Measurements from ENCODE around the gene NDRG4. TPM values are rescaled to one million over a fixed set of nuclear protein-coding genes. Genes with fewer than 3 reads are reported as not detected.

NDRG4 gene
- total and polyA plus RNA-seq, 2 experiments from 2014 or later, result 16.3 to 32.1 TPM

GRCh38 chr16:58519707-58520106 lies 19.8 kb downstream of the NDRG4 start (continued):
- TF ChIP-seq ZNF462 (CRISPR knock-in tag; IDR thresholded peaks at IDR 0.05), result no peak

- Histone ChIP-seq H3K36me3 (ENCODE audit: insufficient read depth) (peaks cover 83% of the 10 kb centered on the region), H3K4me2 (no peak overlapping the region), H3K27me3 (ENCODE audit: insufficient read depth) (no peaks in the 10 kb centered on the region), H3K9me2 (ENCODE audit: insufficient read depth) (no peaks in the 10 kb centered on the region), H3K4me3 (no peak overlapping the region), H3K4me1 (ENCODE audit: insufficient read depth) (no peaks in the 10 kb centered on the region), H3K27ac (ENCODE audit: low read depth) (no peak overlapping the region), H3K79me2 (replicated peaks; ENCODE audit: insufficient read depth) (0 out of 2 replicates have a peak, but pooled peaks cover 5% of the 10 kb centered on the region), H2AFZ (no peak overlapping the region), H3F3A (replicated peaks; ENCODE audit: low read depth) (no peaks in the 10 kb centered on the region), H4K20me1 (replicated peaks; ENCODE audit: insufficient read depth) (peaks cover 24% of the 10 kb centered on the region)
- ATAC-seq, result no peak
- Mint-ChIP-seq H3K27ac (no peak overlapping the region), H3K4me1 (no peaks in the 10 kb centered on the region), H3K27me3 (ENCODE audit: insufficient read depth, low read depth, poor library complexity) (peaks cover 1% of the 10 kb centered on the region), H3K9me3 (no peaks in the 10 kb centered on the region), H3K36me3 (ENCODE audit: low read depth) (peaks cover 97% of the 10 kb centered on the region), H3K4me3 (no peak overlapping the region)
- DNase-seq (ENCODE audit: low spot score), result no peak
- TF ChIP-seq CTCF (conservative IDR thresholded peaks at IDR 0.05; ENCODE audit: low read depth in 2 of 2), result no peak
- TF ChIP-seq ZNF114 (CRISPR knock-in tag; IDR thresholded peaks at IDR 0.05), result no peak
- no peak for TF ChIP-seq JUNB (IDR thresholded peaks at IDR 0.05; ENCODE audit: unreplicated experiment)
- no peak for TF ChIP-seq REST (IDR thresholded peaks at IDR 0.05; ENCODE audit: unreplicated experiment)
- TF ChIP-seq NANOG (IDR thresholded peaks at IDR 0.05; ENCODE audit: borderline replicate concordance), result no peak
- no peak for TF ChIP-seq ZNF331 (CRISPR knock-in tag; IDR thresholded peaks at IDR 0.05; ENCODE audit: low read depth)
- TF ChIP-seq STAT1 (IDR thresholded peaks at IDR 0.05; ENCODE audit: unreplicated experiment), result no peak
- TF ChIP-seq ETS1 (IDR thresholded peaks at IDR 0.05), result no peak
These were observed 30.2 kb downstream of the NDRG4 start for GRCh38 chr16:58530179-58530578.
